GM23338 (cell line): ENCODE results near the gene MYOF.

Experiments used
- CREB1 ChIP-seq: fragments of 250-450 bp; sonication (Bioruptor Pico); IDR thresholded peaks from 2 replicates; pipeline ENCODE4 v1.5.0; 2020; ENCODE audit warnings: low read depth, mild to moderate bottlenecking, moderate library complexity
- EZH2 ChIP-seq: fragments of 200-600 bp; sonication (generic); IDR thresholded peaks from one replicate; pipeline ENCODE4 v1.8.0; 2017; ENCODE audit warnings: antibody characterized with exemption, mild to moderate bottlenecking, low read depth; ENCODE audit not compliant: unreplicated experiment
- EZH2phosphoT487 ChIP-seq: fragments of 200-600 bp; sonication (generic); IDR thresholded peaks from one replicate; pipeline ENCODE4 v1.8.1; 2018; ENCODE audit warnings: antibody characterized with exemption; ENCODE audit not compliant: unreplicated experiment
- NANOG ChIP-seq: IDR thresholded peaks from 2 replicates; pipeline ENCODE4 v1.6.1; 2016; ENCODE audit warnings: antibody characterized with exemption, borderline replicate concordance
- POLR2AphosphoS5 ChIP-seq: IDR thresholded peaks from 2 replicates; pipeline ENCODE4 v1.6.1; 2016; ENCODE audit warnings: antibody characterized with exemption, low read depth
- TF ChIP-seq, protein P1 (sequence below), 2 experiments: fragments of 200-600 bp in 1 of 2; sonication (generic) in 1 of 2; conservative IDR thresholded peaks; 2 replicates each; pipeline versions ENCODE4 v1.5.1 to v1.6.1; 2016 to 2017; ENCODE audit warnings: antibody characterized with exemption in 2 of 2, low read depth in 2 of 2, mild to moderate bottlenecking in 2 of 2, moderate library complexity in 1 of 2
- TF ChIP-seq, protein P2 (sequence below): IDR thresholded peaks from 2 replicates; pipeline ENCODE4 v1.6.1; 2016; ENCODE audit warnings: antibody characterized with exemption
- TF ChIP-seq, protein P3 (sequence below): IDR thresholded peaks from one replicate; pipeline ENCODE4 v1.6.1; 2018; ENCODE audit warnings: antibody characterized with exemption; ENCODE audit not compliant: unreplicated experiment

DNA sequence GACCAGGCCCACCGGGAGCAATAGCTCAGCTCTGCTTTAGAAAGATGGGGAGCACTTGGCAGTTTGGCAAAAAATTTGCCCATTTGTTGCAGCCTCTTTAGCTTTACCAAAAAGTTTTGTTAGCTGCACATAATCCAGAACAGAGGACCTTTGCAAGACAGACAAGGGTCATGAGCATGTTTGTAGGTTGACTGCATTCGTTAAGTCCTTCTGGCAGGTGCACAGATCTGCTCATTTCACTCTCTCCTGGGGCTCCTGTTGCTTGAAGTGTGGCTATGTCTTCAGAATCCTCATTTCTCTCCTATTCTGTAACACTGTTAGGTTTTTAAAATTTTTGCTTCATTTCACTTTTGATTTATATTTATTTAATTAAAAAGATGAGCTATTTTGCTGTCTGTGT is 96.8 kb downstream of the MYOF start:
- TF ChIP-seq, protein P1, sequence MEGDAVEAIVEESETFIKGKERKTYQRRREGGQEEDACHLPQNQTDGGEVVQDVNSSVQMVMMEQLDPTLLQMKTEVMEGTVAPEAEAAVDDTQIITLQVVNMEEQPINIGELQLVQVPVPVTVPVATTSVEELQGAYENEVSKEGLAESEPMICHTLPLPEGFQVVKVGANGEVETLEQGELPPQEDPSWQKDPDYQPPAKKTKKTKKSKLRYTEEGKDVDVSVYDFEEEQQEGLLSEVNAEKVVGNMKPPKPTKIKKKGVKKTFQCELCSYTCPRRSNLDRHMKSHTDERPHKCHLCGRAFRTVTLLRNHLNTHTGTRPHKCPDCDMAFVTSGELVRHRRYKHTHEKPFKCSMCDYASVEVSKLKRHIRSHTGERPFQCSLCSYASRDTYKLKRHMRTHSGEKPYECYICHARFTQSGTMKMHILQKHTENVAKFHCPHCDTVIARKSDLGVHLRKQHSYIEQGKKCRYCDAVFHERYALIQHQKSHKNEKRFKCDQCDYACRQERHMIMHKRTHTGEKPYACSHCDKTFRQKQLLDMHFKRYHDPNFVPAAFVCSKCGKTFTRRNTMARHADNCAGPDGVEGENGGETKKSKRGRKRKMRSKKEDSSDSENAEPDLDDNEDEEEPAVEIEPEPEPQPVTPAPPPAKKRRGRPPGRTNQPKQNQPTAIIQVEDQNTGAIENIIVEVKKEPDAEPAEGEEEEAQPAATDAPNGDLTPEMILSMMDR (conservative IDR thresholded peaks at IDR 0.05; ENCODE audit: low read depth in 2 of 2): no peak
- no peak for TF ChIP-seq CREB1 (CRISPR knock-in tag)
- TF ChIP-seq, protein P2, sequence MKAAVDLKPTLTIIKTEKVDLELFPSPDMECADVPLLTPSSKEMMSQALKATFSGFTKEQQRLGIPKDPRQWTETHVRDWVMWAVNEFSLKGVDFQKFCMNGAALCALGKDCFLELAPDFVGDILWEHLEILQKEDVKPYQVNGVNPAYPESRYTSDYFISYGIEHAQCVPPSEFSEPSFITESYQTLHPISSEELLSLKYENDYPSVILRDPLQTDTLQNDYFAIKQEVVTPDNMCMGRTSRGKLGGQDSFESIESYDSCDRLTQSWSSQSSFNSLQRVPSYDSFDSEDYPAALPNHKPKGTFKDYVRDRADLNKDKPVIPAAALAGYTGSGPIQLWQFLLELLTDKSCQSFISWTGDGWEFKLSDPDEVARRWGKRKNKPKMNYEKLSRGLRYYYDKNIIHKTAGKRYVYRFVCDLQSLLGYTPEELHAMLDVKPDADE: no peak
- TF ChIP-seq EZH2: no peak
- TF ChIP-seq POLR2AphosphoS5: no peak
- TF ChIP-seq EZH2phosphoT487: no peak
- TF ChIP-seq, protein P3, sequence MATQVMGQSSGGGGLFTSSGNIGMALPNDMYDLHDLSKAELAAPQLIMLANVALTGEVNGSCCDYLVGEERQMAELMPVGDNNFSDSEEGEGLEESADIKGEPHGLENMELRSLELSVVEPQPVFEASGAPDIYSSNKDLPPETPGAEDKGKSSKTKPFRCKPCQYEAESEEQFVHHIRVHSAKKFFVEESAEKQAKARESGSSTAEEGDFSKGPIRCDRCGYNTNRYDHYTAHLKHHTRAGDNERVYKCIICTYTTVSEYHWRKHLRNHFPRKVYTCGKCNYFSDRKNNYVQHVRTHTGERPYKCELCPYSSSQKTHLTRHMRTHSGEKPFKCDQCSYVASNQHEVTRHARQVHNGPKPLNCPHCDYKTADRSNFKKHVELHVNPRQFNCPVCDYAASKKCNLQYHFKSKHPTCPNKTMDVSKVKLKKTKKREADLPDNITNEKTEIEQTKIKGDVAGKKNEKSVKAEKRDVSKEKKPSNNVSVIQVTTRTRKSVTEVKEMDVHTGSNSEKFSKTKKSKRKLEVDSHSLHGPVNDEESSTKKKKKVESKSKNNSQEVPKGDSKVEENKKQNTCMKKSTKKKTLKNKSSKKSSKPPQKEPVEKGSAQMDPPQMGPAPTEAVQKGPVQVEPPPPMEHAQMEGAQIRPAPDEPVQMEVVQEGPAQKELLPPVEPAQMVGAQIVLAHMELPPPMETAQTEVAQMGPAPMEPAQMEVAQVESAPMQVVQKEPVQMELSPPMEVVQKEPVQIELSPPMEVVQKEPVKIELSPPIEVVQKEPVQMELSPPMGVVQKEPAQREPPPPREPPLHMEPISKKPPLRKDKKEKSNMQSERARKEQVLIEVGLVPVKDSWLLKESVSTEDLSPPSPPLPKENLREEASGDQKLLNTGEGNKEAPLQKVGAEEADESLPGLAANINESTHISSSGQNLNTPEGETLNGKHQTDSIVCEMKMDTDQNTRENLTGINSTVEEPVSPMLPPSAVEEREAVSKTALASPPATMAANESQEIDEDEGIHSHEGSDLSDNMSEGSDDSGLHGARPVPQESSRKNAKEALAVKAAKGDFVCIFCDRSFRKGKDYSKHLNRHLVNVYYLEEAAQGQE: no peak
- no peak for TF ChIP-seq NANOG
